HG03108 (cell line): ENCODE measurements around the gene CAPRIN1.
"Not testable (repeated sequence)": the region's sequence is repeated elsewhere in the genome, so short reads cannot be mapped to it uniquely, and the experiment has no call there.

Source experiments
- ATAC-seq: cut with Tn5 transposase; IDR thresholded peaks from one replicate; pipeline ENCODE4 v1.9.1; 2021; ENCODE audit warnings: moderate library complexity; ENCODE audit not compliant: unreplicated experiment

The CAPRIN1 gene

DNA sequence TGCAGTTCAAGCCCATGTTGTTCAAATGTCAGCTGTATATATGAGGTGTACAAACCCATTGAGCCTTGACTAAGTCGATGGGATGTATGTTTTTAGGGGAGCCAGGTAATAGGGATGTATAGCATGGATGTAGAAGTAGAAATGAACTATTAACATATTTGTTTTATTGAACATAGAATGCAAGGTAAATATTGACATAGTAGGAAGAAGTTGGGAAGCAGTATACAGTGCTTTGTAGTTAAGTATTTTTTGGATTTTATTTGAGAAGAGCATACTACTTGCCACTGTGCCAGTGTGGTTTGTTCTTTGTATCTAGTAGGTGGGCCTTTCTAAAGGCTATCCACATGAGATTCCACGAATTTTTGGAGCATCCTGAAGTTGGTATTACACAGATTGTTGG, 33.1 kb downstream of the CAPRIN1 start:
- ATAC-seq: no peak

DNA sequence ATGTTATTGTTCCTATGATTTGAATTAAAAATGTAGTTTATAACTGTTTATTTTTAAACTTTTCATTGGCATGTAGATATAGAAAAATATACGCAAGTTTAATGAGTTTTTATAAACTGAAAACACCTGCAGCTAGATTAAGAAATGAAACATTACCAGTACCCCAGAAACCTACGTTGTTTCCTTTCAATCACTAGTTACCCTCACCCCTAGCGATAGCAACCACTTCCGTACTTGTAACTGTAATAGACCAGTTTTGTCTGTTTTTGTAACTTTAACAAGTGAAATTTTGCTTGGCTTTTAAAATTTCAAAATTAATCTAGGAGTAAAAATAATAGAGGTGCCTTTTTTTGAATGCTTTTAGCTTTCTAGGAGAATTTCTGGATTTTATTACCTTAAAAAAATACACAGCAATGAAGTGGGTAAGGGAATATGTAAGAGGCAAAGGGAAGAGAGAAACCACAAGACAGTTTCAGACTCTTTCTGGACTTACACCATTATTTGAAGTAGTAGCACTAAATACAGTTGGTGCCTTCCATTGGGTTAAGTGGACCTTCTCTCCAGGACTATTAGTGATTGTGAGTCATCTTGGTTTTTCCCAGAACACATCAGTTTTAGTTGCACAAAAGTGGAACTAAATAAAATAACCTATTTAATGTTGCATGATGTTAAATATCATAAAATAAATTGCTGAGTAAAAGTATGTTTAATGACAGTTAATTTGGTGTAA, 35.2 kb downstream of the CAPRIN1 start:
- peak; percentile 65 for ATAC-seq

DNA sequence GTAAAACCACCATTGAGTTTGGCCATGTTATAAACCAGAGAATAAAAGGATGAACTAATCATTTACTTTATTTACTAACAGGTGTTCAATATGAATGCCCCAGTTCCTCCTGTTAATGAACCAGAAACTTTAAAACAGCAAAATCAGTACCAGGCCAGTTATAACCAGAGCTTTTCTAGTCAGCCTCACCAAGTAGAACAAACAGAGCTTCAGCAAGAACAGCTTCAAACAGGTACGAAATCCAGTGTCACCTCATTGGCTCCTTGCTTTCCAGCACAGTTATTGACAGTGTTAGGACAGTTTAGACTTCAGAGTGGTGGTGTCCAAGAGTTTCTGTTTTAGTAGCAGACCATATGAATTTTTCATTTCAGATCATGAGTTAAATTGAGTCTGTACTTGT, 40.3 kb downstream of the CAPRIN1 start:
- no peak for ATAC-seq

DNA sequence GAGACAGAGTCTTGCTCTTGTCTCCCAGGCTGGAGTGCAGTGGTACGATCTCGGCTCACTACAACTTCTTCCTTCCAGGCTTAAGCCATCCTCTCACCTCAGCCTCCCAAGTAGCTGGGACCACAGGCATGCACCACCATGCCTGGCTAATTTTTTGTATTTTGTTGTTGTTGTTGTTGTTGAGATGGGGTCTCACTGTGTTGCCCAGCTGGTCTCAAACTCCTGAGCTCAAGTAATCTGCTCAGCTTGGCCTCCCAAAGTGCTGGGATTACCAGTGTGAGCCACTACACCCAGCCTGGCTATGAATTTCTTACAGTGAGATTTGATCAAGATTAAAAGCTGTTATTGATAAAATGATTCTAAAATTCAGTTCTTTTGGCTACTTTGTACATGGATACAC, 43.4 kb downstream of the CAPRIN1 start:
- not testable (repeated sequence) for ATAC-seq

DNA sequence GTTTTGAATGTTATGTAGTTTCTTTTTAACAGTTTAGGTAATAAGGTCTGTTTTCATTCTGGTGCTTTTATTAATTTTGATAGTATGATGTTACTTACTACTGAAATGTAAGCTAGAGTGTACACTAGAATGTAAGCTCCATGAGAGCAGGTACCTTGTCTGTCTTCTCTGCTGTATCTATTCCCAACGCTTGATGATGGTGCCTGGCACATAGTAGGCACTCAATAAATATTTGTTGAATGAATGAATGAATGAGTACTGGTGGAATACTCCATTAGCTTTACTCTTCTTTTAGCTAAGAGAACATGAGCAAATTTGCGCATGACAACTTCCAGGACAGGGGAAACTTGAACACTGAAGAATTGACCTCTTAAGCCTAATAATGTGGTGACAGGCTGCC, 47.3 kb downstream of the CAPRIN1 start:
- ATAC-seq: no peak

DNA sequence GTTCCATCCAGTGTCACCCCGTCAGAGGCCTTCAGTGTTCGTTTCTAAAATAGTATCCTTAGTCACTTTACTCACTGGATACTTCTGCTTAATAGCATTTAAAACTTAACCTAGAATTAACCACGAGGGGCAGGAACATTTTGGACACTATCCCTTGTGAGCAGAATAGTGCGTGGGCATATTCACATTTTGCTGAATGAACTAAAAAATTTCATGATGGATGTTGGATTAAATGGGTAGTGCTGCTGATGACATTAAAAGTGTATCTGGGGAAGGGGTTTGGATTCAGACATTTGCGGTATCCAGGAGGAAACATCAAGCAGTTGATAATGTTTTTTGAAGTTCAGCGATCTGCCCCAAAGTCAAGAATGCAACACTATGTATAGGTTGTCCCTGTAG, 53.1 kb downstream of the CAPRIN1 start:
- no peak for ATAC-seq

DNA sequence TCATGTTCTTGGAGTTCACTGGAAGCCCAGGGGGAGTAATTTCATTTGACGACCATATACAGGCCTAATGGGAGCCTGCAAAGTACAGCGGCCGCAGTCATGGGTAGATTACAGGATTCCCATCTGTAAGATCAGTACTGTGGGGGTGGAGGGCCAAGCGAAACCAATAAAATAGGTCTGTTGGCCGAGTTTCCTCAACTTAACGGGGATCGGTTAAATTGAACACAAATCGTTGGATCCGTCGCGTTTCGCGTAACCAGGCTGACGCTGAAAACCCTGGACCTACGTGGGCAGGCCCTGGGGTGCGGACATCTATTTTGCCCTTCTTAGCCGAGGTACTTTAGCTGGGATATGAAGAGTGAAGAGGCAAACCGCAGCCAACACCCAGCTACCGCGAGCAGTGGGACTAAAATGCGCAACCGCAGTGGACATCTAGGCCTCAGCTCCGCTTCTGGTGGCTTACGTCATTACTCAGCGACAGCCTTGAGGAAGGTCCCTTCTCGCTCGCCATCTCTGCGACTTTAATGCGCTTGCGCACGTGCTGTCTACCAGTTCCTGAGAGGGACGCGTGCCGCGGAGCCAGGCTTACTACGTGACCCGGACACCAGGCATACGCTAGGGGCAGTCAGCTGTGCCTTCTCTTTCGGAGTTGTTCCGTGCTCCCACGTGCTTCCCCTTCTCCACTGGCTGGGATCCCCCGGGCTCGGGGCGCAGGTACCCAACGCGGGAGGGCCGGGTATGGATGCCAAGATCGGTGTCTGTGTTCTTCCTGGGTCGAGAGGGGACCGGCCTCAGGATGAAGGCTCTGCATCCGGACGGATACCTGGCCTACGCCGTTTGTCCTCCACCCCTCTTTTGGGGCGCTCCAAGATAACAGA, 53.8 kb downstream of the CAPRIN1 start, which contains the start of gene NAT10:
TSS of gene NAT10 (plus strand) at position 551 of the 878 bp plus-strand sequence. CDS start 2,597 bp downstream, outside the sequence.
- ATAC-seq: peak; percentile 86

DNA sequence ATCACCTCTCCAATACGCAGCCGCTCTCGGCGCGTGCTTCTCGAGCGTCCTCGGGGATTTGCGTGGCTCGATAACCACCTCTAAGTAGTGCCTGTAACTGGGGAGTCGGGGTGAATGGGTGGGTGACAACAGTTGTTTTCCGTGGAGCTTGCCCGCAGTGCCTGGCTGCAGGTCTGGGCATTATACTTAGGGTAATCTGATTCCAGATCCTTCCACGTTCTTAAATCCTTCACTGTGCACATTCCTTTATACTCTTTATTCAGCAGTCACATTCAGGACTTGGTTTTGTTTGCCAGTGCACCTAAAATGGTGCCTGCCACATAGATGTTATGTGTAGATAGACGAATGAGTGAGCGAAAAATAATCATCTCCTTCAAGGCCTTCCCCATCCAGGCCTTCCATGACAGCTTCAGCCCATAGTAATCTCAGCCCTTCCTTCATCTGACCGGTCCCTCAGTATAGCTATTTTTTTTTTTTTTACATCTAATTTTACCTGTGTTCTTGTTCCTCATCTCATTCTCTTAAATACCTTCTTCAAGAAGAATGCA, 54.5 kb downstream of the CAPRIN1 start:
- ATAC-seq: no peak

DNA sequence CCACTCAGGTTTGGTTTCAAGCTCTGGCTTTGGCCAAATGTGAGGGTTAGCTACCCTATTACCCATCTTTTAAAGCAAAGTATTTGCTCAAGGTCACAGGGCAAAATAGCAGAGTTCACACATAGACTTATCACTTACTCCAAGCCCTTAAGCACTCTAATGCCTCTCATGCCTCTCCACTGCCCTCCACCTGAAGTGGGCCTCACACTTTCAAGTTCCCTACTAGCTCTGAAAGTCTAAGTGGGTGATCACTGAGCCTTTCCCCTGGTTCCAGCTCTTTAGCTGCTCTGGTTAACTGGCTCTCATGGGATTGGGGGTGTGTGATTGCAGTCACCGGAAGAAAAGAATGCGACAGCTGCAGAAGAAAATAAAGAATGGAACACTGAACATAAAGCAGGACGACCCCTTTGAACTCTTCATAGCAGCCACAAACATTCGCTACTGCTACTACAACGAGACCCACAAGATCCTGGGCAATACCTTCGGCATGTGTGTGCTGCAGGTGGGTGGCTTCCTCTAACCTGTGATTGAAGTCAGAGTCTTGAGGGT, 60.3 kb downstream of the CAPRIN1 start:
- ATAC-seq: no peak

DNA sequence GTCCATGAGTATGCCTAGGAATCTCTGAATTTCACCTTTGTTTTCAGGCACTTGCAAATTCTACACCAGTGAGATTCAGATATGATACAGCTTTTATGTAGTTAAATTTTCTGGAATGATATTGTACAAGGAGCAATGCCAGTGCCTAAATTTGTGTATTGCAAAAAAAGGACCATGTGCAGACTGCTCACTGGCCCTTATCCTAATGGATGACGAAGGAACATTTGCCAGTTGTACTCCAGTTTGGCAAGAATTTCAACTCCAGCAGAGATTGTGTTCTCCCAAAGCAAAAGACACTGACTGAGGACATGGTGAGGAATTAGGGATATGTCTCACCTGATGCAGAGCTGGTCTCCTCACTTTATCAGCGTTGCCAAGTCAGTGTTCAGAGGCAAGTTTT, 62.5 kb downstream of the CAPRIN1 start:
- no peak for ATAC-seq

DNA sequence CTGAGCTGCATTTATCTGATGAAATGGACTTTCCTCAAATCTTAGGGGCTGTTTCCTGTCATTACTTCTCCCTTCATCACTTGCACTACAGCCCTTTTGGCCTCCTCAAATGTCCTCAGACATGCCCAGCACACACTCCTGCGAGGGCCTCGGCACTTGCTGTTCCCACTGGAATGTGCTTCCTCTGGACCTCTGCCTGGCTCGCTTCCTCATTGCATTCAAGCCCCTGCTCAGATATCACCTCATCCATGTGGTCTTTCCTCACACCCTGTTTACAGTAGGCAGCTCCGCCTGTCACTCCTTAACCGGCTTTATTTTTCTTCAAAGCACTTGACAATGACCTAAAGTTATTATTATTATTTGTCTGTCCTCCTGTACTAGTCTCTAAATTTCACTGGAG, 62.9 kb downstream of the CAPRIN1 start:
- no peak for ATAC-seq

DNA sequence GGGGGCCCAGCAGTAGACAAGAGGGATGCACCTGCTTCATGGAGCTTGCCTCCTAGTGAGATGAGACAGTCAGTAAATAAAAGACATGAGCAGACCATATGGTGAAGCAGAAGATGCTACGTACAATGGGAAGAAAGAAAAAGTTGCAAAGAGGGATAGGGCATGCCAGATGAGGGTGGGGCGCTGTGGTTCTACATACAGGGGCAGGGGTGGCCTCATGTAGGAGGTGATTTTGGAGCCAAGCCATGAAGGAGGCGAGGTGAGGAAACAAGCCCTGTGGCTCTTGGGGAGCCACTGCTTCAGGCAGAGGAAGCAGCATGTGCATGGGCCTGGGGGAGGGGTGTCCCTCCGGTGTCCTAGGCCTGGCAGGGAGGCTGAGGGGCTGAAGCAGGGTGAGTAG, 69.1 kb downstream of the CAPRIN1 start:
- no peak for ATAC-seq

DNA sequence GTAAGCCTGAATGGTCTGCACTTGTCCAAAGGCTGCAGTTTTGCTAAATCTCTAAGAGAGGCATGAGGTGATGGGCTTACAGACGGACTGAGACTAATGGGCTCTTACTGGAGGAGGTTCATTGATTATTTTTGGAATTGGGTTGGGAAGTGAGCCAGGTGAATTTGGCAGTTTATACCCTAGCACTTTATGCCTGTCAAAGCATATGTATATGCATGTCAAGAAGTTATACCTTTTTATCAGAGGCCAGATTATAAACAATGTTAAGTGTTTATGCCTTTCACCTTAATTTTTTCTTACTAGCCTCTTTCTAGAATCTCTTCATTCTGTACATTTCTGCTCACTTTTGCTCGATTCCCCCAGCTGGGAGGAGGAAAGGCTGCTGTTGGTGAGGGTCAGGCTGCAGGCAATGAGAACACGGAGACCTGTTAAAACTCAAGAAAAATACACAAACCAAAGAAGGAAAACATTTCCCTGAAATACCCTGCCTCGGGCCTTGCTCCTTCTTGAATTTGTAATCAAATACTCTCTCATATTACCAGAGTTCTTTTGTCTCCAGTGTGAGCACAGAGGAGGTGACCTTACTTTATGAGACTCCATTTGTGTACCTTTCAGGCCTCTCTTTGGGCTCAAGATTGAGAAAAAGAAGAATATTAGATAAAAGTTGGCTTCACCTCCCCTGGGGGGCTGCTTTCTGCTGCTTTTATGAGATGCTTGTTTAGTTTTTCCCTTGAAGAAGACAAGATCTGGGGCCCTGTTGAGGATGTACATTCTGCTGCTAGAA, 73.5 kb downstream of the CAPRIN1 start:
- no peak for ATAC-seq

DNA sequence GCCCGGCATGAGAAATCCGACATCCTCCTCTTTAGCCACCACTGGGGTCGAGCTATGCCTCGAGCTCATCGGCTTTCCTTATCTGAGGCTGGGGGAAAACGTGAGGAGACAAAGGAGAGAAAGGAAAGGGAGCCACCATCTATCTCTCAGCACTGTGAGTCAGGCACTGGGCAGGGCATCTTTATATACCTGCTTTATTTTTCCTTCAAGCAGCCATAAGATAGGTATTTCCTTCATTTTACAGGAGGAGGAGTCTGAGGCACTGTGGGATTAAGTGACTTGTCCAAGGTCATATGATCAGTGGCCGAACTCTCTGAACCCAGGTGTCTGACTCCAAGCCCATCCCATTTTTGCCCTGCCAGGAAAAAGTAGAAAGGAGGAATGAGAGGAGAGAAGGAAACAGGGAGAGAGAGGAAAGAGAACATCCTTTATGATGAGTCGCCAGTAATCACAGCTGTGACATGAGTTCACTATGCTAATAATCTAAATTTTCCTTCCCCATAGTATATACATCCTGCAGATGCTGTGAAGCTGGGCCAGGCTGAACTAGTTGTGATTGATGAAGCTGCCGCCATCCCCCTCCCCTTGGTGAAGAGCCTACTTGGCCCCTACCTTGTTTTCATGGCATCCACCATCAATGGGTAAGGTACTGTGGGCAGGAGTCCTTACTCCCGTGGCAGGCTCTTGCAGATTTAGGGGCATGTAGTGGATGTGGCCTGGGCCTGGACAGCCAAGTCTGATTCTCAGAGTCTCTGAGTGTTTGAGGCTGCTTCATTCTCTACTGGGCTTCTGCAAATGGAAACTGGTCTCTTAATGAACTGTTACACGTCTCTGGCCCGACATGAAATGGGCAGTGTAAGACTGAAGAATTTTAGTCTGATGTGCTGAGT, 75.7 kb downstream of the CAPRIN1 start:
- ATAC-seq: no peak

DNA sequence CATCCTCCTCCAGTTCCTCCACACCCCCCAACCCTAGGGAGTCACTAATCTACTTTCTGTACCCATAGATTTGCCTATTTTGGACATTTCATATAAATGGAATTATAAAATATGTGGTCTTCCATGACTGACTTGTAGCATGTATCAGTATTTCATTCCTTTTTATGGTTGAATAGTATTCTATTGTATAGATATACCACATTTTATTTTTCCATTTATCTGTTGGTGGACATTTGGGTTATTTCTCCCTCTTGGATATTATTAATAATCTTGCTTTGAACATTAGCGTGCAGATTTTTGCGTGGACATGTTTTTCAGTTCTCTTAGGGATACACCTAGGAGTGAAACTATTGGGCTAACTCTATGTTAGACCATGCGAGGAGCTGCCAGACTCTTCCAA, 77.3 kb downstream of the CAPRIN1 start:
- ATAC-seq: no peak

DNA sequence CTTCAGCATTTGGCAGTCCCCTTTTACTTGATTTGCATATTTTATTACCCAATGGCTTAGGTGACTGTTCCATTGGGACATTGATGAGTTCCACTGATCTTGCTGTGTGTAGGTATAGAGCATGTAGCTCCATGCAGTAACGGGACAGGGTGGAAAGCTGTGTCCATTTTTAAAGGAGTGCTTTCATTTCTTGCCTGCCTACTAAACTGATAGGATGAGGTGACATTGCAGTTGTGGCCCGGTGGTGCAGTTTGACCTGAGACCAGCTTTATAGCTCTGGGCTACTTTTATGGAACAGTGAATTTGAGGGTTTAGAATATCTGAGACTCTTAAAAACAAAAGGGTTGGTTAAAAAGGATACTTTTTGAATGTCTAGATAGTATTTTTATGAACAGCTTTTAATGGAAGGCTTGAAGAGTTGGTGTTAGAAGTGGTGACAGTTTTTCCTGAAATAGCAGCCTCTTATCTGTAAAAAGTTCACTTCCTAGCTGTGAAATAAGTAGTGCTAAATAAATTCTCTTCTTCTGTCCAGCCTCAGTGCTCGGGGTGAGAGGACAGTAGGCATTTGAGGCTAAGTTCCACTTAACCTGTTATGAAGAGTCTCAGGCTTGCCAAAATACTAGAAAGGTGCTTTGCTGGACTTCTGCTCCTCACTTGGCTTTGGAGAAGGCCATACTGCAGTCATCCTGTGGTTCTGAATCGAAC, 80.9 kb downstream of the CAPRIN1 start:
- no peak for ATAC-seq

DNA sequence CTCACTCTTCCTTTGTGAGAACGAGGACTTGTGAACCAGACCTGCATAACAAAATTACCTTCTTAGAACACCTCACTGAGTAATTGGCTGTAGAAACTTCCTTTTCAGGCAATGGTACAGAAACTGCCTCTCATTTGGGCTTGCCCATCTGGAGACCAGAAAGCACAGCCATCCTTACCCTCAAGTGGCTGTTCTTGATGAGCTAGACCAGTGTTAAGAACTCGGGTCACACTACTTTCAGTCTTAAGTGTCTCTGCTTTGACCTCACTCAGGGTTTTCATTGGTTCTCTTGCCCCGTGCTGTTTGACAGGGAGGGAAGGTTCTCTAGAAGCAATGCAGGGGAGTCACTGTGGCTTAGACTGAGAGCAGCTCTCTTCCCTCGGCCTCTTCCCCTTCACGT, 83.2 kb downstream of the CAPRIN1 start:
- ATAC-seq: no peak

DNA sequence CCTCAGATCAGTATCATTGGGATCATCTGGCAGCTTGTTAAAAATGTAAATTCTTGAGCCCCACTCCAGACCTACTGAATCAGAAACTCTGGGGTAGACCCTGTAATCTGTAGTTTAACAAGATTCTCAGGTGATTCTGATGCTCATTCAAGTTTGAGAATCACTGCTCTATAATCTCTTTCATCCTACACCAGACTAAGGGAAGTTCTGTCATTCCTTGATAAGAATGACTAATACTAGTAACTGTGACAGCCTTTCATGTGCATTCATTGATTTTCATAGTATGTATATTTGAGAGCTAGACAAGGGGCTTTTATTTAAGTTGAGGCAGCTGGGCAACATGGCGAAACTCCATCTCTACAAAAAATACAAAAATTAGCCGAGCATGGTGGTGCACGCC, 83.9 kb downstream of the CAPRIN1 start:
- ATAC-seq: no peak

DNA sequence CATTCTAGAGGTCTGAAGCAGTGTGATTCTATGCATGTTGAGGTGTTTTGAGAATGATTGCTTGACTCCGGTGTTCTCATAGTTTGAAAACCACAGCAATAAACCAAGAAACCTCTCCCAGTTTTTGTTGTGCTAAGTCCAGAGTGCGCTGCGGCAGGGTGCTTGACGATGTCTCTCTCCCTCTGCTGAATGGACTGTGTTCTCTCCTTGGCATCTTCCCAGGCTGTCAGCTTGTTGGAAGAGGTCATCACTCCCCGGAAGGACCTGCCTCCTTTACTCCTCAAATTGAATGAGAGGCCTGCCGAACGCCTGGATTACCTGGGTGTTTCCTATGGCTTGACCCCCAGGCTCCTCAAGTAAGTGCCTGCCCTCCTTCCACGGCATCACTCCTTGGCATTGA, 84.9 kb downstream of the CAPRIN1 start:
- ATAC-seq: no peak
